Testis (tissue), 2 donors: Measurements from ENCODE around the gene APIP.

Source experiments
- POLR2A ChIP-seq: fragments of 450-650 bp; IDR thresholded peaks from one replicate; pipeline ENCODE4 v1.6.1; 2017; ENCODE audit warnings: antibody characterized with exemption, mild to moderate bottlenecking, moderate library complexity
- TF ChIP-seq, protein P1 (sequence below), 3 experiments: fragments of 450-650 bp in 2 of 3; fragments of 200-600 bp in 1 of 3; sonication (generic) in 1 of 3; IDR thresholded peaks; one replicate each; pipeline ENCODE4 v1.5.1; 2016 to 2019; ENCODE audit warnings: antibody characterized with exemption in 3 of 3, mild to moderate bottlenecking in 2 of 3, moderate library complexity in 1 of 3

DNA sequence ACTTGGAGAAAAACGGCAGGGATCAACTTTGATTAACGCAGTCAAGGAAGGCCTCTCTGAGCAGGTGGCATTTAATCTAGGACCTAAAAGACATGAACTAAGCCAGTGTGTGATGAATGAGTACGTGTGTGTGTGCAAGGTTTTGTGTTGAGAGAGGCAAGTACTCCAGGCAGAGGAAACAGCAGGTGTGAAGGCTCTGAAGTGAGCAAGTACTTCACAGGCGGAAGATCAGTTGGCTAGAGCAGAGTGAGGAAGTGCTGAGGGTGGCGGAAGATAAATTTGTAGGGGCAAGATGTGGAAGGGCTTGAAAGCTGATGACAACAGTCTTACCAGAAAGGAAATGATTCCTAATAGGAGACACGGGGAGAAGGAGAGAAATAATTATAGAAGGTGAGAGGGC is 6.8 kb downstream of the APIP start:
- no peak for TF ChIP-seq POLR2A
- TF ChIP-seq, protein P1, sequence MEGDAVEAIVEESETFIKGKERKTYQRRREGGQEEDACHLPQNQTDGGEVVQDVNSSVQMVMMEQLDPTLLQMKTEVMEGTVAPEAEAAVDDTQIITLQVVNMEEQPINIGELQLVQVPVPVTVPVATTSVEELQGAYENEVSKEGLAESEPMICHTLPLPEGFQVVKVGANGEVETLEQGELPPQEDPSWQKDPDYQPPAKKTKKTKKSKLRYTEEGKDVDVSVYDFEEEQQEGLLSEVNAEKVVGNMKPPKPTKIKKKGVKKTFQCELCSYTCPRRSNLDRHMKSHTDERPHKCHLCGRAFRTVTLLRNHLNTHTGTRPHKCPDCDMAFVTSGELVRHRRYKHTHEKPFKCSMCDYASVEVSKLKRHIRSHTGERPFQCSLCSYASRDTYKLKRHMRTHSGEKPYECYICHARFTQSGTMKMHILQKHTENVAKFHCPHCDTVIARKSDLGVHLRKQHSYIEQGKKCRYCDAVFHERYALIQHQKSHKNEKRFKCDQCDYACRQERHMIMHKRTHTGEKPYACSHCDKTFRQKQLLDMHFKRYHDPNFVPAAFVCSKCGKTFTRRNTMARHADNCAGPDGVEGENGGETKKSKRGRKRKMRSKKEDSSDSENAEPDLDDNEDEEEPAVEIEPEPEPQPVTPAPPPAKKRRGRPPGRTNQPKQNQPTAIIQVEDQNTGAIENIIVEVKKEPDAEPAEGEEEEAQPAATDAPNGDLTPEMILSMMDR (IDR thresholded peaks at IDR 0.05): no peak
